HG03469 (cell line): ENCODE results near the gene HERC3.
"Not testable (repeated sequence)": the region's sequence is repeated elsewhere in the genome, so short reads cannot be mapped to it uniquely, and the experiment has no call there.

Experiments
- ATAC-seq: cut with Tn5 transposase; IDR thresholded peaks from one replicate; pipeline ENCODE4 v1.9.1; 2021; ENCODE audit warnings: mild to moderate bottlenecking, moderate library complexity, moderate number of reproducible peaks; ENCODE audit not compliant: unreplicated experiment

The HERC3 gene

GRCh38 chr4:88606832-88607231 is 14.6 kb downstream of the HERC3 start:
- ATAC-seq, result no peak

DNA sequence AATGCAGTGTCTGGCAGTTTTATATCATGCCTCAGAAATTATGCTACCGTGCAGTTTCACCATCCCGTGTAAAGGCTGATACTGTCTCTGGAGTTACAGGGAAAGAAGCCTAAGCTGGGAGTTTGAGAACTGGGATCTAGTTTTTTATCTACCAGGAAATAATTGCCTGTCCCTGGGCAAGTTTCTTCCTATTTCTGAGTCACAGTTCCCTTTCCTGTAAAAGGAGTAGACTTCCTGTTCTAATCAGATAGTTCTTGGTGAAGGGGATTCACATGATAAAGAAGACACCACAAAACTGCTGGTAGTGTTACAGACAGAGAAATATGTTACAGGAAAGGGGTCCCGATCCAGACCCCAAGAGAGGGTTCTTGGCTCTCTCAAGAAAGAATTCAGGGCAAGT is 17.1 kb downstream of the HERC3 start:
- no peak for ATAC-seq

DNA sequence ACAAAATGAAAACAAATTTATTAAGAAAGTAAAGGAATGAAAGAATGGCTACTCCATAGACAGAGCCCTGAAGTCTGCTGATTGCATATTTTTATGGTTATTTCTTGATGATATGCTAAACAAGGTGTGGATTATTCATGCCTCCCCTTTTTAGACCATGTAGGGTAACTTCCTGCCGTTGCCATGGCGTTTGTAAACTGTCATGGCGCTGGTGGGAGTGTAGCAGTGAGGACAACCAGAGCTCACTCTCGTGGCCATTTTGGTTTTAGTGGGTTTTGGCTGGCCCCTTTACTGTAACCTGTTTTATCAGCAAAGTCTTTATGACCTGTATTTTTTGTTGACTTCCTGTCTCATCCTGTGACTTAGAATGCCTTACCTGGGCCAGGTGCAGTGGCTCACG is 17.5 kb downstream of the HERC3 start:
- not testable (repeated sequence) for ATAC-seq

DNA sequence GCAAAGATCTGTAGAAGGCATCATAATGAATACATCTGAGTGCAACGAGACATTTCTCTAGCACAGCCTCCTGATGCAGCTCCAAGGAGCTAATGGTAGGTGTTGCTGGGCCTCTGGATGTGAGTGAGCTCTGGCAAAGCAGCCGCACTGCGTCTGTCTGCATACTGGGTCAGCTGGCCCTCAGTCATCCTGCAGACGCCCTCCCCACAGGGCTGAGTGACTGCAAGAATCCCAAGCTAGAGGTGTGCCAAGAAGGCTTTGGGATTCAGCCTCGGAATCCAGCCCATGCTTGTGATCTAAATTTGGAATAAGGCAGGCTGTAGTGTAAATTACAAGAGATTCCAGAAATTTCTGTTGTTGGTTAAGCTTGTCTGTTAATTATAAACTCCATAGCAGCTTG is 18.5 kb downstream of the HERC3 start:
- no peak for ATAC-seq

GRCh38 chr4:88613417-88613875 is 21.2 kb downstream of the HERC3 start:
- peak; percentile 35 for ATAC-seq

DNA sequence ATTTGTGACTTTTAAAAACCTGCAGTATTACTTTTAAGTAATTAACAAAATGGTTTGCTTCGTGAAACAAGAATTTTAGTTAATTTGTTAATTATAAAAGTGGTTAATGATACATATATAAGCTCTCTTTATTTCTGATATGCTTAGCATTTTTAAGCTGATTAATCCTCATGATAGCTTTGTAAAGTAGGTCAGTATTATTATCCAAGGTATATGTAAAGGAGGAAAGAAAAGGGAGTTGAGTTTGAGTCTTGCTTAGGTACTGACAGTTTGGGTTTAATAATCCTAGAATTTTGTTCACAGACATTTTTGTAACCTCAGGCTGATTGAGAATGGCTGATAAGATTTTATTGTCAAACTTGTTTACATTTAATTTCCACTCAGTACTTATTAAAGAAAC is 21.8 kb downstream of the HERC3 start:
- ATAC-seq, result no peak

- ATAC-seq, result no peak
Observed at GRCh38 chr4:88616275-88617150, 24.2 kb downstream of the HERC3 start.

DNA sequence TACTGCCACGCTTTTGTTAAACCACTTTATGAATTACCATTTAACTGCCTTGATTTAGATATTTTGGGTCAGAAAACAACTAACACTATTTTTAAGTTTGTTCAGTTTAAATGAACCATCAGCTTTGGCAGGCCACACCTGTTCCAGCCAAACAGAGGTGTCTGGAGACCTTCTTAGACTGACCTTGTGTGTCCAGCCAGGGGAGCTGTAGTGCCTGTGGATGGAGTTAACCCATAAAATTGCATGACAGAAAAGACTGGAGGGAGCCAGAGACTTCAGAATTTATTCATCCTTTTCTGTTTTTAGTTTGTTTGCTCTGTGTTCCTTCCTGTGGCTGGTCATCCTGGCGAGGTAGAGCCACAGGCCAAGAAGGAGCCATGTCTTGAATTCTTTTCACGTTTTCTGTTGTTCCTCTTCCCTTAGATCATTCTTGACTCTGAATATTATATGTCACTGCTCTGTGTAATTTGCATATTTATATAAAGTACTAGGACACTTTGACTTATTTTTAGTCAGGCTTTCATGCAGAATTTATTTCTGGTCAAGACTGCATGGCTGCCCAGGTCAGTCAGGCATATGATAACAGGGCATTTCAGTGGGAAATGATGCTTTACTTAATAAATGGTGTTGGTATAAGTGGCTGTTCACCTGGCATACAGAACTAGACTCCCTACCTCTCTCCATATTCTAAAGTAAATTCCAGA is 26.7 kb downstream of the HERC3 start:
- no peak for ATAC-seq

GRCh38 chr4:88619971-88620370 is 27.7 kb downstream of the HERC3 start:
- ATAC-seq, result no peak

GRCh38 chr4:88621763-88622327 is 29.6 kb downstream of the HERC3 start:
- ATAC-seq, result no peak

DNA sequence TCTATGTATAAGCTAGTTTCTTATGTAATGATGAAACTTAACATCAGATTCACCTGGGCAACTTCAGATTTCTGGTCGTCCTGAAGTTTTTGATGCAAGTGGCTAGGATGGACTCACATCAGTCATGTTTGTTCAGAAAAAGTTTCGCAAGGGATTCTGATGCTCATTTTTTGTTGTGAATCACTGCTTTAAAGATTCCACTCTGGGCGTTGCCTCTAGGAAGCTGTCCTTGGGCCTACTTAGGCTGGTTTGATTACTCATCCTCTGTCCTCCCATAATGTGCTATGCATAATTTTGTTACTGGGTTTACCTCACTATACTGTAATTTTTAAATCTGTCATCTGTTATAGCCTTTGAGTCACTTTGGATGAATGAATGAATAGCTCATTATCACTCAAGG is 30.8 kb downstream of the HERC3 start:
- no peak for ATAC-seq

GRCh38 chr4:88628746-88629145 is 36.5 kb downstream of the HERC3 start:
- no peak for ATAC-seq

GRCh38 chr4:88629826-88630225 is 37.5 kb downstream of the HERC3 start:
- ATAC-seq, result no peak

- no peak for ATAC-seq
Observed at GRCh38 chr4:88630756-88631155, 38.5 kb downstream of the HERC3 start.

- no peak for ATAC-seq
Observed at GRCh38 chr4:88643932-88644331, 51.7 kb downstream of the HERC3 start.

GRCh38 chr4:88645994-88646393 is 53.7 kb downstream of the HERC3 start:
- ATAC-seq, result no peak

GRCh38 chr4:88646528-88647280 is 54.4 kb downstream of the HERC3 start:
- ATAC-seq, result no peak

GRCh38 chr4:88649716-88650115 is 57.4 kb downstream of the HERC3 start:
- no peak for ATAC-seq

- ATAC-seq, result no peak
Observed at GRCh38 chr4:88653371-88653946, 61.2 kb downstream of the HERC3 start.

DNA sequence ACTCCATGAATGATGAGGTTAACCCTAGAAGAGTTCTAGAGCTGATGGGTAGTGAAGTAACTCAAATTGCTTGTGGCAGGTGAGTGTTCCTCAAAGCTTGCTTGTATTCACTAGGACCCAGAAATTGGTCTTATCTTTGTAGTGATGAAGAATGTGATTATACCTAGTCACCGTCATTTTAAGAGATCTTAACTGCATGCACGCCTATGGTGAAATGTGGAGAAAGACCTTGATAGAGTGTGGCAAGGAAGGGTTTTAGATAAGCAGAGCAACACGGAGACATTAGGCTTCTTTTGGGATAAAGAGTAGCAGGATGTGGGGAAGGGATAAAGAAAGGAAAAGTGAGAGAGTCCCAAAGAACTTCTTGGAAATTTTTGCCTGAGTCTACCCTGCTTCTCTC is 62.9 kb downstream of the HERC3 start:
- no peak for ATAC-seq
